ENCODE results near the gene EXOC6B.

Gene EXOC6B

GRCh38 chr2:72261076-72261475 is 564.8 kb downstream of the EXOC6B start:
- Mint-ChIP-seq H3K4me1 (no peaks in the 10 kb centered on the region), H3K36me3 (peaks cover 2% of the 10 kb centered on the region), H3K4me3 (no peak overlapping the region), H3K27me3 (no peaks in the 10 kb centered on the region), H3K27ac (no peak overlapping the region), H3K9me3 (no peaks in the 10 kb centered on the region)

GRCh38 chr2:72255540-72255939 is 570.3 kb downstream of the EXOC6B start:
- H3K4me3 Mint-ChIP-seq: no peak overlapping the region
- no peak overlapping the region for H3K27ac Mint-ChIP-seq
- no peaks in the 10 kb centered on the region for H3K4me1 Mint-ChIP-seq
- no peaks in the 10 kb centered on the region for H3K9me3 Mint-ChIP-seq
- peaks cover 6% of the 10 kb centered on the region for H3K36me3 Mint-ChIP-seq
- H3K27me3 Mint-ChIP-seq: no peaks in the 10 kb centered on the region

DNA sequence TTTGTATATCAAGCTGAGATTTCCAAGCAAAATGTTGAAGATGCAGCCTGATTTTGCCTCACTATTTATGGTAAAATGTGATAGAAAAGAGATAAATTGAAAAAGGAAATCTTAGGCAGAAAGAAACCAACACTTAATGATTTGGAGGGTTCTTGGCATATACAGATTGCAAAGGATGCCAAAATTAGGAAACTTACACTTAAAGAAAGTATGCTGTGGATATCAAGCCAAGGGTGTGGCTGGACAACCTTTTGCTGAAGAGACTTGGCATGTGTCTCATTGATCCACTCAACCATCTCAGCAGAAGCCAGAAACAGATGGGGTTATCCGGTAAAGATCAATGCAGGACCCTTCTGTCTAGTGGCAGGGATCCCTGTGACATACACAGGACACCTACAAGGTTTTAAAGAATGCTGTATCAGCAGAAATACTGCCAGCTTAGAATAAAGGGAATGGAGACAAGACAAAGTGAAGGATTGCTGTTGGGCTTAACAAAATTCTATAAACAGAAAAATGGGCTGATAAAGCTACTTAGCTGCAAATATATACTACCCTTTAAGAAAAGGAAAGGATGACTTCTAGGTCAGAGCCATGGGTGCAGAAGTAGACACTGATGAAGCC is 570.9 kb downstream of the EXOC6B start:
- Mint-ChIP-seq H3K4me1 (no peaks in the 10 kb centered on the region), H3K9me3 (no peaks in the 10 kb centered on the region), H3K27ac (no peak overlapping the region), H3K4me3 (no peak overlapping the region), H3K27me3 (no peaks in the 10 kb centered on the region), H3K36me3 (peaks cover 6% of the 10 kb centered on the region)

GRCh38 chr2:72238311-72238710 is 587.5 kb downstream of the EXOC6B start:
- Mint-ChIP-seq H3K27ac (no peak overlapping the region), H3K4me1 (peaks cover 20% of the 10 kb centered on the region), H3K9me3 (peaks cover 5% of the 10 kb centered on the region), H3K27me3 (no peaks in the 10 kb centered on the region), H3K4me3 (no peak overlapping the region), H3K36me3 (peaks cover 13% of the 10 kb centered on the region)

- no peaks in the 10 kb centered on the region for H3K27me3 Mint-ChIP-seq
- H3K9me3 Mint-ChIP-seq: peaks cover 5% of the 10 kb centered on the region
- H3K36me3 Mint-ChIP-seq: peaks cover 13% of the 10 kb centered on the region
- H3K4me1 Mint-ChIP-seq: peaks cover 20% of the 10 kb centered on the region
- H3K27ac Mint-ChIP-seq: no peak overlapping the region
- no peak overlapping the region for H3K4me3 Mint-ChIP-seq
These were observed 588.3 kb downstream of the EXOC6B start for GRCh38 chr2:72237549-72237948.

DNA sequence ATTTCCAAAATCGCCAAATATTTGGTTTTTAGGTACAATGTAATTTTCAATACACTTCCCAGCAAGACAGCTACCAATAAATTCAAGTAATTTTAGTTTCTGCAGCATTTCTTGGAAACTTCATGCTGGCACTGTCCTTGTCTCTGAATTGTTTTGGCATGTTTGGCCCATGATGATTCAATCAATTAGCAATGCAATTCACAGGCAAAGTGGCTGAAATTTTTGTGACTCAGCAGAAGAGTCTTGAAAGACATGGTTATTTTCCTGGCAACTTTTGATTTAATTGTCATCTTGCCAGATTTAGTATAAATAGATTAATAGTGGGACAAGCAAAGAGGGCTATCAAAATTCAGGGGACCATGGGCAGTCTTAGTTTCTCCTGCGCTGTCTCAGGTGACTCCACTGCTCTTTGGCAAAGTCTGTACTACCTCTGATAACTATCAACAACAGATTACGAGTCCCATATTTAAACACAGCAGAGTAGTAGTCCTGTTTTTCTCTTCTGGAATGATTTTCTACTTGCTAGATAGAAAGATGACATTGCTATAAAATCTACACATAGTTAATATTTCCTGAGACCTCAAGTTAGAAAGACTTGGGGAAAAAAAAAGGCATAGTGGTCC is 589.3 kb downstream of the EXOC6B start:
- H3K9me3 Mint-ChIP-seq: no peaks in the 10 kb centered on the region
- H3K36me3 Mint-ChIP-seq: peaks cover 11% of the 10 kb centered on the region
- H3K27me3 Mint-ChIP-seq: no peaks in the 10 kb centered on the region
- H3K27ac Mint-ChIP-seq: no peak overlapping the region
- H3K4me3 Mint-ChIP-seq: no peak overlapping the region
- peaks cover 10% of the 10 kb centered on the region for H3K4me1 Mint-ChIP-seq

- H3K36me3 Mint-ChIP-seq: peaks cover 11% of the 10 kb centered on the region
- no peak overlapping the region for H3K27ac Mint-ChIP-seq
- H3K9me3 Mint-ChIP-seq: no peaks in the 10 kb centered on the region
- no peak overlapping the region for H3K4me3 Mint-ChIP-seq
- no peaks in the 10 kb centered on the region for H3K27me3 Mint-ChIP-seq
- peaks cover 2% of the 10 kb centered on the region for H3K4me1 Mint-ChIP-seq
These were observed 590.1 kb downstream of the EXOC6B start for GRCh38 chr2:72235497-72236415.

DNA sequence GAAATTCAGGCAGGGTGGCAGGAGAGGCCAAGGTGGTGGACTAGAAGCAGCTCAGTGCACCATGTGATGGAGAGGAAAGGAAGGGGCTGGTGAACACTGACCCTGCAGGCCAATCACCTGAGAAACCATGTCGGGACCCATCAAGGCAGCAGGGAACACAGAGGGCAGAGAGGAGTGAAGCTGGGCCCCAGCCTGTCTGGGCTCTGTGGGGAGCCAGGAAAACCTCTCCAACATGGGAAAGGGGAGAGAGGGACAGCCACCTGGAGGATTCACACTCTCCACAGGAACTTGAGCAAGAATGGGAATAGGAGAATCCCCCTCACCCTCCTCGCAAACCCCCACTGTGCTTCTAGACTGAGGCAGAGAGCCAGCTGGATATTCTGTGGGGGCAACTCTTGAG is 592.6 kb downstream of the EXOC6B start:
- Mint-ChIP-seq H3K4me1 (no peaks in the 10 kb centered on the region), H3K4me3 (no peak overlapping the region), H3K9me3 (peaks cover 11% of the 10 kb centered on the region), H3K27me3 (no peaks in the 10 kb centered on the region), H3K27ac (no peak overlapping the region), H3K36me3 (peaks cover 9% of the 10 kb centered on the region)

- peaks cover 4% of the 10 kb centered on the region for H3K9me3 Mint-ChIP-seq
- no peaks in the 10 kb centered on the region for H3K4me1 Mint-ChIP-seq
- no peak overlapping the region for H3K4me3 Mint-ChIP-seq
- peaks cover 5% of the 10 kb centered on the region for H3K36me3 Mint-ChIP-seq
- no peaks in the 10 kb centered on the region for H3K27me3 Mint-ChIP-seq
- no peak overlapping the region for H3K27ac Mint-ChIP-seq
These were observed 602.8 kb downstream of the EXOC6B start for GRCh38 chr2:72222829-72223564.

- H3K4me3 Mint-ChIP-seq: no peak overlapping the region
- no peaks in the 10 kb centered on the region for H3K27me3 Mint-ChIP-seq
- H3K27ac Mint-ChIP-seq: no peak overlapping the region
- H3K9me3 Mint-ChIP-seq: no peaks in the 10 kb centered on the region
- peaks cover 2% of the 10 kb centered on the region for H3K36me3 Mint-ChIP-seq
- no peaks in the 10 kb centered on the region for H3K4me1 Mint-ChIP-seq
These were observed 605.7 kb downstream of the EXOC6B start for GRCh38 chr2:72220170-72220569.

DNA sequence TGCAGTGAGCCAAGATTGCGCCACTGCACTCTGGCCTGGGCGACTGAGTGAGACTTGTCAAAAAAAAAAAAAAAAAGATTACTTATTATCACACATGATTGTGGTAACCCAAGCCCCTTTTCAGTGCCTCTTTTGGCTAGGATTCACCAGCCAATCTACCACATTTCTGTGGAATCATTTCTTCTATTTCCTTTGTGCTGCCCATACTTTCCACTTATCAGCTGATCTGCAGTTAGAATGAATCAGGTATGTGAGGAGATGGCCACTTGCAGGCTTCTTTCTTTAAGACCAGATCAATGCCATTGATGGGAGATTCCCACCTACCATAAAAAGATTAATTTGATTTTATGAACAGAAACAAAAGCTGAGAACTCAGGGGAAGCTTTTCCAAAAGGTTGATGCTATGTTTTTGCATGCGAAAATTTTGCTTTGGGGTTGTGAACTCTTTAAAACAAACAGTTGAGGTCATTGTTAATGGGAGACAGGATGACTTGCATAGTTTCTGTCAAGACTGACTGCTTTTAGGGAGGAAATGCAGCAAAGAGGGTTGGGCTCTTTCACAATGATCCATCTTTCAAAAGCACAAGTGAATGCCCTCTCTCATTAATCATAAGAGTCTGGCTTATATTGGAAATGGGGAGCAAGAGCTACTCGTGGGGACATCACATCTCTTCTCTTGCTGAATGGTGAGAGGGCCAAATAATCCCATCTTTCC is 611.2 kb downstream of the EXOC6B start:
- Mint-ChIP-seq H3K4me3 (no peak overlapping the region), H3K4me1 (no peaks in the 10 kb centered on the region), H3K27me3 (no peaks in the 10 kb centered on the region), H3K27ac (no peak overlapping the region), H3K36me3 (peaks cover 8% of the 10 kb centered on the region), H3K9me3 (no peaks in the 10 kb centered on the region)

DNA sequence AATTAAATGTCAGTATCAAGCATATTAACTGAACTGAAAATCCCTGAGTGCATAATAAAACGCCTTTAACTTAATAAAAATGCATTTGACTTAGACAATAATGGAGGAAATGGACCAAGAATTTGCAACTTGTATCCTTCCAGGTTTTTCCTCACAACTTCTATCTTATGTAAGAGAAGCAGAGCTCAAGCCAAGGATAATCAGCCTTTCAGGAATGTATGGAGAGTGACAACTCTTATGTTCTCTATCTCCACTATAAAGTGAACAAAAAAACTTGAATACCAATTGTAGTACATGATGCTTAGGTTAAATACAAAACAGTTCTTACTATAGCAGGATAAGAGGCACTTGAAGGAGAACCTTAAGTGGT is 613.4 kb downstream of the EXOC6B start:
- no peaks in the 10 kb centered on the region for H3K27me3 Mint-ChIP-seq
- no peaks in the 10 kb centered on the region for H3K4me1 Mint-ChIP-seq
- H3K27ac Mint-ChIP-seq: no peak overlapping the region
- H3K9me3 Mint-ChIP-seq: no peaks in the 10 kb centered on the region
- H3K36me3 Mint-ChIP-seq: peaks cover 8% of the 10 kb centered on the region
- no peak overlapping the region for H3K4me3 Mint-ChIP-seq

GRCh38 chr2:72211777-72212485 is 613.9 kb downstream of the EXOC6B start:
- no peaks in the 10 kb centered on the region for H3K9me3 Mint-ChIP-seq
- peaks cover 8% of the 10 kb centered on the region for H3K36me3 Mint-ChIP-seq
- H3K27ac Mint-ChIP-seq: peak overlapping the region; percentile 19
- no peak overlapping the region for H3K4me3 Mint-ChIP-seq
- no peaks in the 10 kb centered on the region for H3K4me1 Mint-ChIP-seq
- H3K27me3 Mint-ChIP-seq: no peaks in the 10 kb centered on the region

DNA sequence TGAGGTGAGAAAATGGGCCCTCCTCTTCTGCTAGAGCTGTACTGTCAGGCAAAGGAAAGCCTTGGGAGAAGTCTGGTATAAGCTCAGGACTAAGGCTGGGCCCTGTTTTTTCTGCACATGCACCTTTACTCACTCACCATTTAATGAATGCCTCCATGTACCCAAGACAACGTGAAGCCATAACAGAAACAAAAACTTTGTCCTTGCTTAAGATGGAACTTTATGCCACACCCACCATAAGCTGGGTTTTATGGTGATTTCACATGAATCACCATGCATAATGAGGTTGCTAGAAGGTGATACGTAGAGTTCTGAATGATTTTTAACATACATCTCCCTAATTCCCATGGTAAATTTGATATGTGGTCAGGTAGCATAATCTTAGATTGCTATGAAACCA is 614.5 kb downstream of the EXOC6B start:
- Mint-ChIP-seq H3K9me3 (no peaks in the 10 kb centered on the region), H3K4me1 (no peaks in the 10 kb centered on the region), H3K36me3 (peaks cover 8% of the 10 kb centered on the region)

More for the DNA sequence above, 614.5 kb downstream of the EXOC6B start:
- Mint-ChIP-seq H3K27me3 (no peaks in the 10 kb centered on the region), H3K4me3 (no peak overlapping the region), H3K27ac (no peak overlapping the region)
